DOHH2 (cell line): ENCODE data around the gene MPZ.

Experiments
- H3F3A ChIP-seq: fragments of 200-600 bp; sonication (generic), shearing (Covaris generic); 2 replicates; pipeline ENCODE4 v1.6.0; 2016; ENCODE audit warnings: antibody characterized with exemption, mild to moderate bottlenecking; ENCODE audit not compliant: control insufficient read depth, insufficient read depth
- H3K27ac ChIP-seq: fragments of 200-600 bp; sonication (generic); 2 replicates; pipeline ENCODE4 v1.5.1; 2014; ENCODE audit warnings: low read depth, mild to moderate bottlenecking, low read length, moderate library complexity
- H3K27me3 ChIP-seq: fragments of 200-600 bp; sonication (generic); 2 replicates; pipeline ENCODE4 v1.6.1; 2014; ENCODE audit warnings: mild to moderate bottlenecking, low read length, mixed read lengths; ENCODE audit not compliant: control insufficient read depth
- H3K36me3 ChIP-seq: fragments of 200-600 bp; sonication (generic); 2 replicates; pipeline ENCODE4 v1.6.1; 2014; ENCODE audit warnings: mild to moderate bottlenecking, low read length, moderate library complexity, mixed read lengths; ENCODE audit not compliant: control insufficient read depth
- H3K4me1 ChIP-seq: fragments of 200-600 bp; sonication (generic); 2 replicates; pipeline ENCODE4 v1.6.1; 2014; ENCODE audit warnings: mild to moderate bottlenecking, low read length, mixed read lengths; ENCODE audit not compliant: control insufficient read depth
- H3K4me2 ChIP-seq: fragments of 200-600 bp; sonication (generic); 2 replicates; pipeline ENCODE4 v1.6.0; 2014; ENCODE audit warnings: mild to moderate bottlenecking, low read length, moderate library complexity
- H3K4me3 ChIP-seq: fragments of 200-600 bp; sonication (generic); 2 replicates; pipeline ENCODE4 v1.5.1; 2014; ENCODE audit warnings: mild to moderate bottlenecking, low read length, mixed read lengths
- H3K79me2 ChIP-seq: fragments of 200-600 bp; sonication (generic); 2 replicates; pipeline ENCODE4 v1.6.1; 2014; ENCODE audit warnings: mild to moderate bottlenecking, low read length, mixed read lengths; ENCODE audit not compliant: control insufficient read depth
- H3K9me2 ChIP-seq: fragments of 200-600 bp; sonication (generic); replicated peaks from 2 replicates; pipeline ENCODE4 v1.6.1; 2014; ENCODE audit warnings: mild to moderate bottlenecking, low read length, mixed read lengths; ENCODE audit not compliant: control insufficient read depth
- H3K9me3 ChIP-seq: fragments of 200-600 bp; sonication (generic); 2 replicates; pipeline ENCODE4 v1.6.1; 2014; ENCODE audit warnings: antibody characterized with exemption, low read length, mixed read lengths; ENCODE audit not compliant: control insufficient read depth, insufficient read depth
- H4K20me1 ChIP-seq: fragments of 200-600 bp; sonication (generic); 2 replicates; pipeline ENCODE4 v1.6.0; 2014; ENCODE audit warnings: low read depth, mild to moderate bottlenecking, antibody characterized with exemption, low read length, moderate library complexity; ENCODE audit not compliant: control insufficient read depth, insufficient read depth
- EZH2phosphoT487 ChIP-seq: fragments of 200-600 bp; sonication (generic); IDR thresholded peaks from 2 replicates; pipeline ENCODE4 v1.6.1; 2017; ENCODE audit warnings: borderline replicate concordance, mild to moderate bottlenecking, antibody characterized with exemption, low read length, moderate library complexity, mixed read lengths
- TF ChIP-seq, protein P1 (sequence below): fragments of 200-600 bp; sonication (generic); IDR thresholded peaks from one replicate; pipeline ENCODE4 v1.5.1; 2014; ENCODE audit warnings: antibody characterized with exemption, mild to moderate bottlenecking, low read depth, low read length; ENCODE audit not compliant: poor library complexity, severe bottlenecking

MPZ gene

DNA sequence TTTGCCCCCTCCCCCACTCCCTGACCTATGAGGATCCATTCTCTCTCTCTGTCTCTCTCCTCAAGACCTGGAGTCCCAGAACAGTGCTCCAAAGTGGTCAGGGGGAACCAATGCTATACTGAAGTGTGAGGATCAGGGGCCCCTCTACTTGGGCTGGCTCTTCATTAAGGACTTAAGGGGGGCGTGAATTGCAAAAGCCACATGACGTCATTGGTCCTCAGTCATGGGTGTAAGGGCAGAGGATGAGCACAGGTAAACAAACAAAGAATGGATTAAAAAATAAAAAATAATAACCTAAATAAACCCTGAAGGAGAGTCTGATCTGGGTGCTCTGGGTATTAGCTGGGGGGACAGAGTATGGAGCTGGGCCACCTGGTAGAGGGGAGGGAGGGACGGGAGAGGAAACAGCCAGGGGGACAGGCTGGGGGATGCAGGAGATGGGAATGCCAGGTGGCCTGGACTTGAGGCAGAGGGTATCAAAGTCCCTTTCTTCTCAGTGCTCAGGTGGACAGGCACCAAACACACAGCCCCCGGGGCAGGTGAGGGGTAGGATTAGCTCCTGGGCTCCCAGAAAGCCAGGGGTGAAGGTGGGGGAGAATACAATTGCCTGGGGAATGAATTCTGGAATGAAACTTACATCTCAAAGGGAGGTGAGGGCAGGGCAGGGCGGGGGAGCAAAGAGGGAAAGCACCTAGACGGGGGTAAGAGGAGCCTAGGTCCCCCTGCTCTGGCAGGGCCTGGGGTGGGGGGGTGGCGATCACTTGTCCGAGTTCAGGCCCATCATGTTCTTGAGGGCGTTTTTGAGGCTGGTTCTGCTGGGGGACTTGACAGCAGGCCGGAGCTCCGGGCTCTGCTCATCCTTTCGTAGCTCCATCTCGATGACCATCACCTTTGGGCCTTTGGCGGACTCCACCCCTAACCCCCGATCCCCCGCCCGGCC lies 4.6 kb downstream of the MPZ start:
- Histone ChIP-seq H3K4me1 (peaks cover 29% of the 10 kb centered on the region), H3K79me2 (peaks cover 14% of the 10 kb centered on the region), H3K27me3 (0 out of 2 replicates have a peak, but pooled peaks cover 5% of the 10 kb centered on the region), H3K9me3 (no peaks in the 10 kb centered on the region), H3K4me3 (peak overlapping the region; percentile 86), H3K4me2 (peak overlapping the region; percentile 89), H3K27ac (no peak overlapping the region), H4K20me1 (no peaks in the 10 kb centered on the region), H3K9me2 (no peaks in the 10 kb centered on the region), H3F3A (peaks cover 17% of the 10 kb centered on the region), H3K36me3 (peaks cover 3% of the 10 kb centered on the region; the same call in 1 of the 2 replicates)
- no peak for TF ChIP-seq EZH2phosphoT487
- TF ChIP-seq, protein P1, sequence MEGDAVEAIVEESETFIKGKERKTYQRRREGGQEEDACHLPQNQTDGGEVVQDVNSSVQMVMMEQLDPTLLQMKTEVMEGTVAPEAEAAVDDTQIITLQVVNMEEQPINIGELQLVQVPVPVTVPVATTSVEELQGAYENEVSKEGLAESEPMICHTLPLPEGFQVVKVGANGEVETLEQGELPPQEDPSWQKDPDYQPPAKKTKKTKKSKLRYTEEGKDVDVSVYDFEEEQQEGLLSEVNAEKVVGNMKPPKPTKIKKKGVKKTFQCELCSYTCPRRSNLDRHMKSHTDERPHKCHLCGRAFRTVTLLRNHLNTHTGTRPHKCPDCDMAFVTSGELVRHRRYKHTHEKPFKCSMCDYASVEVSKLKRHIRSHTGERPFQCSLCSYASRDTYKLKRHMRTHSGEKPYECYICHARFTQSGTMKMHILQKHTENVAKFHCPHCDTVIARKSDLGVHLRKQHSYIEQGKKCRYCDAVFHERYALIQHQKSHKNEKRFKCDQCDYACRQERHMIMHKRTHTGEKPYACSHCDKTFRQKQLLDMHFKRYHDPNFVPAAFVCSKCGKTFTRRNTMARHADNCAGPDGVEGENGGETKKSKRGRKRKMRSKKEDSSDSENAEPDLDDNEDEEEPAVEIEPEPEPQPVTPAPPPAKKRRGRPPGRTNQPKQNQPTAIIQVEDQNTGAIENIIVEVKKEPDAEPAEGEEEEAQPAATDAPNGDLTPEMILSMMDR = no peak

DNA sequence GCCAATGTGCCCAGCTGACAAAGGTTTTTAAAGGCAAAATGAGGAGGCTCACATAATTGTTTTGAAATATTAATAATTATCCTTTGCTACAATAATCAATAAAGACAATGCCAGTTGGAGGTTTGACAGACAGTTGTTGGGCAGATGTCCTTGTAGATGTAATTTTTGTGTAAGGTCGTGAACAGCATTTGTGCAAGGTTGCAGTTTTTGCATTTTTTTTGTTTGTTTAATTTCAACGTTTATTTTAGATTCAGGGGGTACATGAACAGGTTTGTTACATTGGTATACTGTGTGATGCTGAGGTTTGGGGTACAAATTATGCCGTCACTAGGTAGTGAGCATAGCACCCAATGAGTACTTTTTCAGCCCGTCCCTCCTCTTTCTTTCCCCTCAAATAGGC lies 9.3 kb downstream of the MPZ start:
- Histone ChIP-seq H3K27ac (no peak overlapping the region), H3K9me2 (no peaks in the 10 kb centered on the region), H3K4me3 (no peak overlapping the region), H3K9me3 (no peaks in the 10 kb centered on the region), H3K36me3 (peaks cover 3% of the 10 kb centered on the region; the same call in 1 of the 2 replicates), H3K27me3 (no peaks in the 10 kb centered on the region), H3K4me1 (peaks cover 26% of the 10 kb centered on the region), H4K20me1 (no peaks in the 10 kb centered on the region), H3K4me2 (no peak overlapping the region), H3F3A (no peaks in the 10 kb centered on the region), H3K79me2 (peaks cover 13% of the 10 kb centered on the region)
- no peak for TF ChIP-seq EZH2phosphoT487
- TF ChIP-seq, protein P1 = no peak

DNA sequence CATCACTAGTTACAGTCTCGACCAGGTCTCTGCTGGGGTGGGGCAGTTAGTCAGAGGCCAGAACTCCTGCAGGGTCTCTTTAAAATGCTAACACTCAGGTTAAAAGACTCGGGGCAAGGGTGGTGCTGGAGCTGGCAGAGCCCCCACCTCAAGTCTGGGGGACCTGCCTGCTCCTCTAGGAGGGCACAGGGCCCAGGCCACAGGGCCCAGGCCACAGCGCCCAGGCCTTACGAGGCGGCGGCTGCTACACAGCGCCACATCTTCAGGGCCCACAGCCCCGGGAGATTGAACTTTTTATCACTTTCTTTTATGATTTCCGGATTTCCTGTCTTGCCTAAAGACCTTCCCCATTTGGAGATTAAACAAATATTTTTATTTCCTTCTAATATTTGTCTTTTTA lies 10.4 kb downstream of the MPZ start:
- H3K27me3 ChIP-seq = no peaks in the 10 kb centered on the region
- H3F3A ChIP-seq = no peaks in the 10 kb centered on the region
- no peaks in the 10 kb centered on the region for H3K9me3 ChIP-seq
- peaks cover 3% of the 10 kb centered on the region; the same call in 1 of the 2 replicates for H3K36me3 ChIP-seq
- H3K9me2 ChIP-seq = no peaks in the 10 kb centered on the region
- H3K27ac ChIP-seq = no peak overlapping the region
- no peaks in the 10 kb centered on the region for H4K20me1 ChIP-seq
- H3K4me2 ChIP-seq = no peak overlapping the region
- no peak for TF ChIP-seq EZH2phosphoT487
- TF ChIP-seq, protein P1 = no peak
- peaks cover 16% of the 10 kb centered on the region for H3K4me1 ChIP-seq
- no peak overlapping the region for H3K4me3 ChIP-seq
- H3K79me2 ChIP-seq = peaks cover 3% of the 10 kb centered on the region
